Measurements from ENCODE around the gene NRN1.

The NRN1 gene, protein sequence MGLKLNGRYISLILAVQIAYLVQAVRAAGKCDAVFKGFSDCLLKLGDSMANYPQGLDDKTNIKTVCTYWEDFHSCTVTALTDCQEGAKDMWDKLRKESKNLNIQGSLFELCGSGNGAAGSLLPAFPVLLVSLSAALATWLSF

DNA sequence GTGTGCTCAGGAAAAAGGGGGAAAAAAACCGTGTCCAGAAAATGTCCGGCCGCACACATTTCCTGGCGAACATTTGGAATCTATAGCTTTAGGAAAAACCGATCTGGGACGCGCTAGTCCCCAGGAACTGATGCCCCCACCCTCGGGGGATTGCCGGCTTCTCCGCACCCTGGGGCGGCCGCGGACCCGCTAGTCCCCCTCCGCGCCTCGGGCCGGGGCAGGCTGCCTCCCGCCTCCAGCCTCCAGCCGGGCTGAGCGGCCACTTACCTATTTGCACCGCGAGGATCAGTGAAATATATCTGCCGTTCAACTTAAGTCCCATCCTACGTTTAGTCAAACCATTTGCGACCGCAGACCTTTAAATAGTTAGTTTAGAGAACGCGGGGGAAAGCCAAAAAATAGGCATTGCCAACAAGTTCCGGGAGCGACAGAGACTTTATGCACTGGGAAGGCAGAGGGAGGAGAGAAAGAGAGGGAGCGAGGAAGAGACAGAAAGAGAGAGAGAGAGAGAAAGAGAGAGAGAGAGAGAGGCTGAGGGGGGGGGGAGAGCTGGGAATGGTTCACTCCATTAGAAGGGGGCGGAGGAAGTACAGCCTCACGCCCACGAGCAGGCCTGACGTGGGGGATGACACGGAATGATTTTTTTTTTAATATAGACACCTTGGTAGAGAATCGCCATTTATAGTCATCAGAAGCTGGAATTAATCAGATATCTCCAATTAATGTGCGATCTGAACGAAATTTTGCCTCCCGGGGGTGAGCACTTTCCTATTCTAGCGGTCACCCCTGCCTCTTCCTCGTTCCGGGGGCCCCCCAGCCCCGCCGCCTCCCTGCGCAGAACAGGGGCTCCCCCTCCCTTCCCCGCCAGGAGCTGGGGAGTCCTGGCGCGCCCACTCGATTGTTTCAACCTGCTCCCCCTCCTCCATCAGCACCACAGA lies at the start of gene NRN1:
Gene NRN1 (minus strand): TSS at position 498 of the 938 bp plus-strand sequence. CDS start 176 bp downstream, at position 322.
- H3K4me1 Mint-ChIP-seq: peaks cover 57% of the 10 kb centered on the region
- H3K27ac Mint-ChIP-seq: no peak within 1 kb of the TSS
- peak; percentile 29 for DNase-seq
- peaks cover 87% of the 10 kb centered on the region for H3K27me3 Mint-ChIP-seq (ENCODE audit: low read depth, poor library complexity)
- no peaks in the 10 kb centered on the region for H3K9me3 Mint-ChIP-seq
- TF ChIP-seq, protein P1, sequence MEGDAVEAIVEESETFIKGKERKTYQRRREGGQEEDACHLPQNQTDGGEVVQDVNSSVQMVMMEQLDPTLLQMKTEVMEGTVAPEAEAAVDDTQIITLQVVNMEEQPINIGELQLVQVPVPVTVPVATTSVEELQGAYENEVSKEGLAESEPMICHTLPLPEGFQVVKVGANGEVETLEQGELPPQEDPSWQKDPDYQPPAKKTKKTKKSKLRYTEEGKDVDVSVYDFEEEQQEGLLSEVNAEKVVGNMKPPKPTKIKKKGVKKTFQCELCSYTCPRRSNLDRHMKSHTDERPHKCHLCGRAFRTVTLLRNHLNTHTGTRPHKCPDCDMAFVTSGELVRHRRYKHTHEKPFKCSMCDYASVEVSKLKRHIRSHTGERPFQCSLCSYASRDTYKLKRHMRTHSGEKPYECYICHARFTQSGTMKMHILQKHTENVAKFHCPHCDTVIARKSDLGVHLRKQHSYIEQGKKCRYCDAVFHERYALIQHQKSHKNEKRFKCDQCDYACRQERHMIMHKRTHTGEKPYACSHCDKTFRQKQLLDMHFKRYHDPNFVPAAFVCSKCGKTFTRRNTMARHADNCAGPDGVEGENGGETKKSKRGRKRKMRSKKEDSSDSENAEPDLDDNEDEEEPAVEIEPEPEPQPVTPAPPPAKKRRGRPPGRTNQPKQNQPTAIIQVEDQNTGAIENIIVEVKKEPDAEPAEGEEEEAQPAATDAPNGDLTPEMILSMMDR (IDR thresholded peaks at IDR 0.05): no peak
- no peaks in the 10 kb centered on the region for H3K36me3 Mint-ChIP-seq (ENCODE audit: low read depth)
- peak within 1 kb of the TSS; percentile 82 for H3K4me3 Mint-ChIP-seq

DNA sequence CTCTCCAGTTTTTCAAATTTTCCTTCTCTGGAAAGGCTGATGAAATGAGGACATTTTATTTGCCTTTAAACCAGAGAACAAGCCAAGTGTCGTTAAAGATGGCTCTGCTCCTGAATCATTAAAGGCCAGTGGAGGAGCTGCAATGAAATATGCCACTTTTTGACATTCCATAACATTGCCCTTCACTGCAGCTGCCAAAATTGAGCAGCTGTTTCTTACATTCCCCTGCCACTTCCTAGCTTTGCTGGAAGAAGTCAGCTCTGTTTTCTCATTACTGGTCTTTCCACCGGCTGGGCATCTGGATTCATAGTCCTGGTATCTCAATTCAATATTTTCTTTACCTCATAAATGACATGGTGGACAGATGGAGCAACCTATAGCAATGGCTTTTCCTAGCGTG lies 45.5 kb upstream of the NRN1 start:
- no peaks in the 10 kb centered on the region for H3K4me1 Mint-ChIP-seq
- DNase-seq: no peak
- H3K4me3 Mint-ChIP-seq: no peak overlapping the region
- H3K36me3 Mint-ChIP-seq (ENCODE audit: low read depth): no peaks in the 10 kb centered on the region
- peaks cover 10% of the 10 kb centered on the region for H3K27me3 Mint-ChIP-seq (ENCODE audit: low read depth, poor library complexity)
- no peak overlapping the region for H3K27ac Mint-ChIP-seq
- TF ChIP-seq, protein P1 (IDR thresholded peaks at IDR 0.05): no peak
- peaks cover 13% of the 10 kb centered on the region for H3K9me3 Mint-ChIP-seq

DNA sequence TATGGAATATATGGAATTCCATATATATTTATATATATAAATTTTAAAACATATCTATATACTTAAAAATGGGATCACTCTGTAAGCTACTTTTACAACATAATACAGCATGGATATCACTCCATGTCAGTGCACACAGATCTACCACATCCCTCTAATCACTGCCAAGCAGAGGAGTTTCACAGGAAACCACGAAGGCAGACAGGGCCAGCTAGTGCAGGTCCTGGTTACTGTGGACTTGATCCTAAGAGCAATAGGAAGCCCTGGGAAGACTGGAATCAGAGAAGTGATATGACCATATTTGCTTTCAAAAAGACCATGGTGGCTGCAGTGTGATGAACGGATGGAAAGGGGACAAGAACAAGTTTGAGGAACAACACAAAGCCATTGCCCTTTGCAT lies 40.0 kb upstream of the NRN1 start:
- Mint-ChIP-seq H3K27me3 (ENCODE audit: low read depth, poor library complexity) (peaks cover 6% of the 10 kb centered on the region), H3K4me1 (no peaks in the 10 kb centered on the region), H3K36me3 (ENCODE audit: low read depth) (no peaks in the 10 kb centered on the region), H3K27ac (no peak overlapping the region), H3K9me3 (peaks cover 13% of the 10 kb centered on the region), H3K4me3 (no peak overlapping the region)
- TF ChIP-seq, protein P1 (IDR thresholded peaks at IDR 0.05): no peak
- DNase-seq: no peak

DNA sequence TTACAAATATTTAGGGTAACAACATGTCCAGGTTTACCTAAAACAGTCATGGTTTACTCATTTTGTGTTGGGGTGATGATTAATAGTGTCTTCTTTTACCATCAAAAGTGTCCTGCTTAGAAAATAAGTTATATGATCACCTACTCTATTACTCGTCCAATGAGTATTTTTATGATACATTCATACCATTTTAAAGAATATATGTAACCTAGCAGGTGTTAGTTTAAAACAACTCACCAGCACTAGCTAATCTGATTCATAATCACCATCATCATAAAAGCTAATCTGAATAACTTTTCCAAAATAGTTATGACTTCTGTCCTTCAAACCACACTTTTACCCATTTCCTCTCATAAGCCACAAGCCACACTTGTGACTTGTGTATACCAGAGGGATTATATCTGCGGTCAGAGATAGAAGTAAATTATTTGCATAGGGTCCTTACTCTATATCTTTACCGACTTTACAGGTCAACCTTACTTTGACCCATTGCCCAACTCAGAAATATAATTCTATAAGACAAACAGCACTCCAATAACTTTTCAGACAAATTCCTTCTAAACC lies 33.3 kb upstream of the NRN1 start:
- Mint-ChIP-seq H3K36me3 (ENCODE audit: low read depth) (no peaks in the 10 kb centered on the region), H3K9me3 (no peaks in the 10 kb centered on the region), H3K27me3 (ENCODE audit: low read depth, poor library complexity) (peaks cover 20% of the 10 kb centered on the region), H3K4me3 (no peak overlapping the region), H3K27ac (no peak overlapping the region), H3K4me1 (no peaks in the 10 kb centered on the region)
- TF ChIP-seq, protein P1 (IDR thresholded peaks at IDR 0.05): no peak
- no peak for DNase-seq

DNA sequence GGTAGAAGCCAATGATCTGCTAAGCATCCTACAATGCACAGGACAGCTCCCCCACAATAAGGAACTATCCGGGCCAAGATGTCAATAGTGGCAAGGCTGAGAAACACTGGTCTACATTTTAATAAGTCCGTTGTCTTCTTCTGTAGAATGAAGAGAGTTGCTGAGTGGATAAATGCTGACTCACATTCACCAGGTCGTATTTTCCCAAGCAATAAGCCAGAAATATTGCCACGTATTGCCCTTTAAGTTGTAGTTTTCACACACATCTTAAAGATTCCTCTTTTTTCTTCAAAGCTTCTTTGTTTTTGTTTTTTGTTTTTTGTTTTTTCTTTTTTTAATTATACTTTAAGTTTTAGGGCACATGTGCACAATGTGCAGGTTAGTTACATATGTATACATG lies 30.5 kb upstream of the NRN1 start:
- H3K27ac Mint-ChIP-seq: no peak overlapping the region
- H3K4me1 Mint-ChIP-seq: no peaks in the 10 kb centered on the region
- no peaks in the 10 kb centered on the region for H3K36me3 Mint-ChIP-seq (ENCODE audit: low read depth)
- H3K9me3 Mint-ChIP-seq: no peaks in the 10 kb centered on the region
- H3K27me3 Mint-ChIP-seq (ENCODE audit: low read depth, poor library complexity): peaks cover 27% of the 10 kb centered on the region
- no peak overlapping the region for H3K4me3 Mint-ChIP-seq
- no peak for DNase-seq
- TF ChIP-seq, protein P1 (IDR thresholded peaks at IDR 0.05): no peak
